ENCODE data around the gene FTSJ1.
"Not testable (repeated sequence)": the region's sequence is repeated elsewhere in the genome, so short reads cannot be mapped to it uniquely, and the experiment has no call there.

Gene FTSJ1, protein sequence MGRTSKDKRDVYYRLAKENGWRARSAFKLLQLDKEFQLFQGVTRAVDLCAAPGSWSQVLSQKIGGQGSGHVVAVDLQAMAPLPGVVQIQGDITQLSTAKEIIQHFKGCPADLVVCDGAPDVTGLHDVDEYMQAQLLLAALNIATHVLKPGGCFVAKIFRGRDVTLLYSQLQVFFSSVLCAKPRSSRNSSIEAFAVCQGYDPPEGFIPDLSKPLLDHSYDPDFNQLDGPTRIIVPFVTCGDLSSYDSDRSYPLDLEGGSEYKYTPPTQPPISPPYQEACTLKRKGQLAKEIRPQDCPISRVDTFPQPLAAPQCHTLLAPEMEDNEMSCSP

DNA sequence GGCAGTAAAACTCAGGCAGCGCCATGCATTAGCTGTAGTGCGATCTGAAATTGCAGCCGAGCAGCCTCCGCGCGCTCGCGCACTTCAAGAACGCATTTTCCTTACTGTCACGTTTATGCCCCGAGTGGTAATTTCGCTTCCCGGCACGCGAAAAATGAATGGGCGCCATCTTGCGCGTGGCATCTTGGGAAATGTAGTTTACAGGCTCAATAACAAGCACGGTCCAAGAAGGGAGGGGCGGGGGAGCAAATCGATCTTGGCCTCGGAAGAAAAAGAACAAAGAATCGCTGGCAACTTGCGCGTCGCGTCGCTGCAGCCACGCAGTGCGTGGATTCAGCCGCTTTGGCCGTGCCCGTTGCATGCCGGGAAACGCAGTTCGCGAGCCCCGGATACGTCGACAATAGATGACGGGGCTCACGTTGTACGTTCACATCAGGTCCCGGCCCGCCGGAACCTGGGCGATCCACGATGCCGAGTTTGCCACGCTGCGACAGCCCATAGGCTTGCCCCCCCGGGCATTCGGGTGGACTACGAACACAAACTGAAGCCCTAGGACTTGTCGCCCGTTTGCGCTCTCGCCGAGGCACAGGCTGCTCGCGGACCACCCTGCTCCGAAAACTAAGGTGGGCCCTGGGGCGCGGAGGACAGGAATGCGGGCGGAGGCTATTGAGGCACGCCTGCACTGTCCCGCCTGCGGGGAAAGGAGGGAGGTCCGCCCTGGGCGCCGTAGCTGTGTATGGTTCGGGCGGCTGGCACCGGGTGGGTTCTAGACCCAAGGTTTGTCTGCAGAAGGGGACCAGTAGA lies at the start of gene FTSJ1:
Gene FTSJ1, plus strand, starts transcription at position 426 of the 804 bp plus-strand sequence. CDS start 1,849 bp downstream, outside the sequence.
- no peak for FAIRE-seq

DNA sequence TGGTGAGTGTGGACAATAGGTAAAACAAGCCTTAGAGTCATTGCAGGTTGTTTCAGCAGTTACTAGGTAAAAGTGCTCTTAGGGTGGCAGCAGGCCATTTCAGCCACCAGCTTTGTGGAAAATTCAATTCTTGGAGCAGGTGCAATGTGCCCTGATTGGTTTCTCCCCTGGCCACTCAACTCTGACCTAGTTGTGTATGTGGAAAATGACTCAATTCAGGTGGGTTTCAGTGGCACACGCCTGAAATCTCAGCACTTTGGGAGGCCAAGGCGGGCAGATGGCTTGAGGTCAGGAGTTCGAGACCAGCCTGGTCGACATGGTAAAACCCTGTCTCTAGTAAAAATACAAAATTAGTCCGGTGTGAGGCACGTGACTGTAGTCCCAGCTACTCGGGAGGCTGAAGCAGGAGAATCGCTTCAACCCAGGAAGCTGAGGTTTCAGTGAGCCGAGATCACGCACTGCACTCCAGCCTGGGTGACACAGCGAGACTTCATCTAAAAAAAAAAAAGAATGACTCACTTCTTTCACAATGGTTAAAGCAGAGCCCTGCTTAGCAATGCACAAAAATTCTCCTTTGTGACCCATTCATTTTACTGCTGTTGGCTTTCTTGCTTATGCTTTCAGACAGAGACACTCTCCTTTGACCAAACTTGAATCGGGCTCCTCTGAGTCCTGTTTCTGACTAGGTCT lies 48.8 kb upstream of the FTSJ1 start:
- FAIRE-seq, result not testable (repeated sequence)

DNA sequence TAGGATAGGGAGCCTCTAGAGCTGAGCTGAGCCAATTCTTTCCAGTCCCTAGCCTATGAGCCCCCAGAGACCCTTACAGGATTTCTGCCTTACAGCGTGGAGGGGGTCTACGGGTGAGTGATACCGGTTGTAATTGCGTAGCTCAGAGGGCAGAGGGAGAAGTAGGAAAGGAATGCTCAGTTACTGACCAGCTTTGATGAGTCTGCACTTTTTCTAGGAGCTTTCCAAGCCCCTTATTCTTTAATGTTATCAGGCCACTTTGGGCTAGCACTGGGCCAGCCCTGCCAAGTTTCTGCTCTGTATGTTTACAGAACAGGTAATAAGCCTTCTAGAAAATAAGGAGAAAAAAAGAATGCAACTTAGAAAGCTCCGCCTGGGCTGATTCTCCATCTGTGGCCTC lies 46.4 kb upstream of the FTSJ1 start:
- not testable (repeated sequence) for FAIRE-seq

DNA sequence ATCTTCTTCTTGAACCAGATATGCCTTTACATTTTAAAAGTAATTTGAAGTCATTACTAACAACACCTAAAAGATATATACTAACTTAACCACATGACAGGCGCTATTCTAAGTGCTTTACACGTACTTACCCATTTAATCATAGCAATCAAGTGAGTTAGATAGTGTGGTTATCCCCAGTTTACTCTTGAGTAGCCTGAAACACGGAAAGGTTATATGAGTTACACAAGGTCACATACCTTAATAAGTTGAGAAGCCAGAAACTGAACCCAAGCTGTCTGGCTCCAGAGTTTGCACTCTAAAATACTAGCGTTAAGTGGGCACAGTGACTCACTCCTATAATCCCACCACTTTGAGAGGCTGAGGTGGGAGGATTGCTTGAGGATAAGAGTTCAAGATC lies 45.8 kb upstream of the FTSJ1 start:
- not testable (repeated sequence) for FAIRE-seq

DNA sequence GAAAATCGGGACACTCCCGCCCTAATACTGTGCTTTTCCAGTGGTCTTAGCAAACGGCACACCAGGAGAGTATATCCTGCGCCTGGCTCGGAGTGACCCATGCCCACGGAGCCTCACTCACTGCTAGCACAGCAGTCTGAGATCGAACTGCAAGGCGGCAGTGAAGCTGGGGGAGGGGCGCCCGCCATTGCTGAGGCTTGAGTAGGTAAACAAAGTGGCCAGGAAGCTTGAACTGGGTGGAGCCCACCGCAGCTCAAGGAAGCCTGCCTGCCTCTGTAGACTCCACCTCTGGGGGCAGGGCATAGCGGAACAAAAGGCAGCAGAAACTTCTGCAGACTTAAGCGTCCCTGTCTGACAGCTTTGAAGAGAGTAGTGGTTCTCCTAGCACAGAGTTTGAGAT lies 42.3 kb upstream of the FTSJ1 start:
- FAIRE-seq, result not testable (repeated sequence)

DNA sequence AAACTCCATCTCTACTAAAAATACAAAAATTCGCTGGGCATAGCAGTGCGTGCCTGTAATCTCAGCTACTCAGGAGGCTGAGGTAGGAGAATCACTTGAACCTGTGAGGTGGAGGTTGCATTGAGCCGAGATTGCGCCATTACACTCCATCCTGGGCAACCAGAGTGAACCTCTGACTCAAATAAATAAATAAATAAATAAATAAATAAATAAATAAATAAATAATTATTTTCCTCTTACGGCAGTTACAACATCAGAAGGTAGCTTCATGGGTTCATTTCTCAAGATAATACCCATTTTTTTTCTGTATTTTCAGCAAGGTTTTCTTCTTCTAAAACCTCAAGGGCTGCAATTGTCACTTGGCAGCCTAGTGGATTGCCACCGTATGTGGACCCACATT lies 28.8 kb upstream of the FTSJ1 start:
- FAIRE-seq, result not testable (repeated sequence)

DNA sequence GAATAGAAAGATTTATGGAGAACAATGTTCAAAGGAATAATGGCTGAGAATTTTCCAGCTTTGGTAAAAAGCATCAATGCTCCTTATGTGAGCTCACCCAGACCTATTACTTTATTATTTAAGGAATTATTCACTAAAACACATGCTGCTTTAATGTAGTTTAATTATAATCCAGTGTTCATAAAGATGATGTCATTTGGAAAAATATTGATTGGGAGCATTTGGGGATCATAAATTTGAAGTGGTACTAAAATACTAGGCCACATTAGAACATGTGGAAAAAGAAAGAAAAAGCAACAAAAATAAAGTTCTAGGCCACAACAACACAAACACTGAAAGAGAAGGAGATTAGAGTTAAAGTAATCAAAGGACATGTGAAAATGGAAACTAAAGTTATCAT lies 25.9 kb upstream of the FTSJ1 start:
- no peak for FAIRE-seq

DNA sequence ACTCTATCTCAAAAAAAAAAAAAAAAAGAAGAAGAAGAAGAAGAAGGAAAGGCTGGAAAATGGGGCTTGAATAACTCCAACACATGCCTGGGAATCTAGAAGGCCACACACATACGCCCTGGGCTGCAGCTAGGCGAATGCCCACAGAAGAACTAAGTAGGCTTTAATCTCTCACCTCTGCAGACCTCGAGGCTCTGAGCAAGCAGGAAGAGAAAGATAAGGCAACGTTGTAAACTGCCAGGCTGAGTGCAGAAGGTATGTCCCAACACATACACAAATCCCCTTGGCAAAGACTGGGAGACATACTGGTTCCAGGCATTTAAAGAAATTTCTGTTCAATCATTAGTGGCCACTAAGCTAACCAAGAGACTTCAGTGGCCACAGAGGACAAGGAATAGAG lies 24.3 kb upstream of the FTSJ1 start:
- no peak for FAIRE-seq

DNA sequence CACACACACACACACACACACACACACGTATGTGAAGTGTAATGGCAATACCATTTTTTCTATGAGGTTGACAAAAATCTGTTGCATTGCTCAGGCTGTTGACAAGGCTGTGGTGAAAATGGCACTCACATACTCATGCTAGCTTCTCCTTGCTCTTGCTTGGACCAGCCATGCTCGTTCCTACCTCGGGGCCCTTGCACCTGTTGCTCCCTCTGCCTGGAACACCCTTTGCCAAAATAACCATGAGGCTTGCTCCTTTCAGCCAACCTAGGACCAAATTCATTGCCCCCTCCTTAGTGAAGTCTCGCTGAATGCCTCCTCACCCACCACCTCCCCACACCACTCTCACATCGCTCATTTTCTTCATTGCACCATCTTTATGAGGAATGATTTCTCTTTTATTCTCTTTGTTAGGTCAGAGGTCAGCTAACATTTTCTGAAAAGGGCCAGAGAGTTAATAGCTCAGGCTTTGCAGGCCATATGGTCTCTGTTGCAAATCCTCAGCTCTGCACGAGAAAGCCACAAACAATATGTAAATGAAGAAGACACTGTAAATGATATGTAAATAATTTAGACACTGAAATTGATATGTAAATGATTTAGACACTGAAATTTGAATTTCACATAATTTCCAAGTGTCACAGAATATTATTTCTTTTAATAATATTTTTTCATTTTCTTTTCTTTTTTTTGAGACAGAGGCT lies 19.2 kb upstream of the FTSJ1 start:
- no peak for FAIRE-seq

DNA sequence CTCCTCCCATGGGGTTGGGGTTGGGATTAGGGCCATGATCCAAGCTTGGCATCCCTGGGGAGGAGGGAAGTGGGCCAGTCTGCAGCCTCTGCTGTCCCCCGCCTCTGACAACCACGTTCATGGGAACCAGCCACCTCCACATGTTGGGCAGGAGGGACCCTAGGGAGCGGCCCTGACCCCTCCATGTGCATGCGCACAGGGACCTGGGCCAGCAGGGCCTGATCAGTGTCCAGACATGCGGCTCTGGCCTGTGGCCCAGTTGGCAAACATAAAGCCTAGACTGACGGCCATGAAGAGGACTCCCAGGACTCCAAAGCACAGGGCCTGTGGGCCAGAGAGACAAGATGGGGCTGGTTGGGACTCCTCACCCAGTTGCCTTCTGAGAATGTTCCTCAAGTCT lies 17.3 kb upstream of the FTSJ1 start:
- no peak for FAIRE-seq

DNA sequence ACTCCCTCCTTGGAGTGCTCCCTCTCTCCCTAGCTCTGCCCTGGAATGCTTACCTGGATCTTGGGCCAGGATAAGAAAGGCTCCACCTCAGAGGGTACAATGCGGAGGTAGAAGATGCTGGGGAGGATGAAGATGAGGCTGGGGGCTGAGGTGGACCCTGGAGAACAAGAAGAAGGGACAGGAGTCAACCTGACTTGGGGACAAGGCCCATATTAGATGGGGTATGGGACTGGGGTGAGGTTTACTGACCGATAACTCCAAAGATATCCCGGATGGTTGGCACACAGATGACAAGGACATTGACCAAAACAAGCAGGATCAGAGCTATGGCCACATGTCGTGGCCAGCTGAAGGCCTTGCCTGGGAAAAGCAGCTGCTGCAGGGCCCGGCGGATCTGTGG lies 16.5 kb upstream of the FTSJ1 start:
- no peak for FAIRE-seq

DNA sequence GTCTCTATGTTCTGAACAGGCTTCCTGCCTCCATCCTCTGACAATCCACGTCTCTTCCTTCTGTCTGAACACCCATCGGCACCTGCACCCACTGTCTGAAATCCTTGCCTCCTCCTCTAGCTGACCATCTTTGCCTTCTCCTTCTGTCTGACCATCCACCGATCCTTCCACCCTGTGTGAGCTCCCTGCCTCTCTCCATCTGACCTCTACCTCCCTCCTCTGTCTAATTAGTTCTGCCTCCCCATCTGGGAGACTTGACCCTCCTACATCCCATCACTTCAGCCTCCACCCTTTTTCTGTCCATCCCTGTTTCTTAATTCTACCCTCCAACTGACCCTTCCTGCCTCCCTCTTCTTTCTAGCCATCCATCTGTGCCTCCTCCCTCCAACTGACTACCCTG lies 16.0 kb upstream of the FTSJ1 start:
- no peak for FAIRE-seq

DNA sequence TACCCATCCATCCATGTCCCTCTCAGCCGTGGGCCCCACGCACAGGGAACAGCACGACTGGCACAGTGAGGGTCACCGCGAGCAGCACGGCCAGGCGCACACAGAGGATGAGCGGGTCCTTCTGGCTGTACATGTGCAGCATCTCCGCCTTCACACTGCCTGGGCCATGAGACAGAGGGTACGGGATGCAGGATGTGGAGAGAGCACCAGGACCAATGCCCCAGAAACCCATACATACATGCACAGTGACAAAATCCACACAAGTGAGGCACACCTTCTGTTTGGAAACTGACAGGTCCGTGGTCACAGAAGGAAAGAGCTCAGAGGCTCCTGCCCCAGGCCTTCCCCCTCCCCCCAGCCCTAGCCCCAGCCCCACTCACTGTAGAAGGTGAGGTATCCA lies 15.4 kb upstream of the FTSJ1 start:
- no peak for FAIRE-seq

DNA sequence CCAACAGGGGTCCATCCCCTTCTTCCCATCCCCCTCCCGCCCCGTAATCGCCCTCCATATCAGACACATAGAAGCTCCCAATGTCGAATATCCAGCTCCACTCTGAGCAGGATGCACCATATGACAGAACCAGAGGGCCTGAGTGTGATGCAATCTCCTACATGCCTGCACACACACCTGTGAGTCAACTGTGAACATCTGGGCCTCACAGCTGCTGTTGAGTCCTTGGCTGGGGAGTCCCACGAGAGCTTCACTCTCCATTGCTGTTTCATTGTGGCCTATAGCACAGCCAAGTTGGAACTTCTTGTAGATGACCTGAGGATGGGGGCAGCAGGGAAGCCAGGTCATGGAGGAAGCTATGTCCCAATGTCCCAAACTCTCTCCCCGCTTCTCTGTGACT lies 14.2 kb upstream of the FTSJ1 start:
- FAIRE-seq, result no peak

DNA sequence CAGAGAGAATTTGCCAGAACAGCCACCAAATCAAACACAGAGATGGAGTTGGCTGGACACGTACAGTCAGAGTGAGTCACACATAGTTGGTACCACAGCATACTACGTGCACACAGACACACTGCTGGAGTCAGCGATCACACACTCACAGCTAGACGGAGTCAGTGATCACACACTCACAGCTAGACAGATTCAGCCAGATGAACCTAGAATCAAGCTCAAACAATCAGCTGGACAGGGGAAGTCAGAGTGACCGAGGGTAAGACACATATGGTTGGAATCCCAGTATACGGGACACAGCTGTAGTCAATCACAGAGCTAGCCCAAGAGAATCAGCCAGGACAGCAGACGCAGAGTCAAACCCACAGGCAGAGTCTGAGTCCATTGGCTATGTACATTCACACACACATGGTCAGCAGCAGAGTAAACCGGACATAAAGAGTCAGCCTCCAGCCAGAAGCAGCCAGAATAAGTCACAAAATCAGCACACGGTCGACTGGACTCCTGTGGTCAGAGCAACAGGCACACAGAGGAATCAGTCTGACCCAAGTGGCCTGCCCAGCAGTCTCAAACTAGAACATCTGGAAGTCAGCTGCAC lies 10.6 kb upstream of the FTSJ1 start:
- FAIRE-seq, result no peak

DNA sequence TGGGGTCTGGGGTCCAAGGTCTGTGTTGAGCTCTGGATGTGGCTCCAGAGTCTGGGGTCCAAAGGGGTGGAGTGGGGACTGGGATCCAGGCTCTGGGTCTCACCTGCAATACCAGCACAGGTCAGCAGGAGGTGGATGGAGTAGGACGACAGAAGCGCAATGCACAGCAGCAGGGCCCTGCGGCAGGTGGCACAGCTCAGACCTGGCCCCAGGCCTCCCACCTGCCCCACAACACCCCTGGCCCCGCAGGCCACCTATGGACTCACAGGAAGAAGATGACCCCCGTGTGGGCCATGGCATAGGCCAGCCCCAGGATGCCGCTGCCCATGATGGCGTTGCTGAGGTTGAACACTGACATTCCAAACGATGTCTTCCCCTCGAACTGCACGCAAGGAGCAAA lies 9.3 kb upstream of the FTSJ1 start:
- no peak for FAIRE-seq

DNA sequence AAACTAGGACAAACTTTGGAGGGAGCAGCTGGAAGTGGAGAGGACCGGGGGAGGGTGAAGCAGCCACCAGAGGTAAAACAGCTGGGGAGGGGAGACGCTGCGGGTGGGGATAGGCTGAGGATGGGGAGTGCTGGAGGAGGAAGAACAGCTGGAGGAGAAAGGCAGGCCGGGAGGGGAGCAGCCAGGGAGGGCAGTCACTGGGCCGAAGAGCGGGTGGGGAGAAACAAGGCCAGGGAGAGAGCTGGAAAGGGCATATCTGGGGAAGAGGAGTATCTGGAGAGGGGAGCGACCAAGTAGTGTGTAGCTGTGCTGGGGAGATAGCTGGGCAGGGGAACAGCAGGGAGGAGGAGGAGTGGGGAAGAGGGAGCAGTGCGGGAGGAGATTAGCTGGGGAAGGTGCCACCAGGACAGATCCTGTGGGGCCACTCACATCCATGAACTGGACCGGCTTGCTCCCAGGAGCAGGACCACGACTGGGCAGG lies 8.7 kb upstream of the FTSJ1 start:
- no peak for FAIRE-seq

DNA sequence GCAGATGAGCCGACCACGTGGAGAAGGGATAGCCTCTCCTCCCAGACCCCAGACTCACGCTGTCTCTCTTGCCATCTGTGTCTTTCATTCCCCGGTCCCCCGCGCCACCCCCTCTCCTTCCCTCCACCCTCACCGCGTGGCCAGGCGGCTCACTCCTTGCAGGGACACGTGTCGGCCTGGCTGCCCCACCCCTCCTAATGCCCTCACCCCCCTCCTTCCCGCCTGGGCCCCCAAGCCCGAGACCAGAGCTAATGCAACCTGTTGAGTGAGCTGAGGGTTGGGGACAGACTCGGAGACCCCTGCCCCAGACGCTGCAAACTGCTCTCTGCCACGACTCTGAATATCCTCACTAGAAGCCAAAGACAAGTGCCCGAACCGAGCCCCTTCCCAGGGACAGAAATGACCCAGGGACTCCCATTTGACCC lies 7.7 kb upstream of the FTSJ1 start:
- no peak for FAIRE-seq

DNA sequence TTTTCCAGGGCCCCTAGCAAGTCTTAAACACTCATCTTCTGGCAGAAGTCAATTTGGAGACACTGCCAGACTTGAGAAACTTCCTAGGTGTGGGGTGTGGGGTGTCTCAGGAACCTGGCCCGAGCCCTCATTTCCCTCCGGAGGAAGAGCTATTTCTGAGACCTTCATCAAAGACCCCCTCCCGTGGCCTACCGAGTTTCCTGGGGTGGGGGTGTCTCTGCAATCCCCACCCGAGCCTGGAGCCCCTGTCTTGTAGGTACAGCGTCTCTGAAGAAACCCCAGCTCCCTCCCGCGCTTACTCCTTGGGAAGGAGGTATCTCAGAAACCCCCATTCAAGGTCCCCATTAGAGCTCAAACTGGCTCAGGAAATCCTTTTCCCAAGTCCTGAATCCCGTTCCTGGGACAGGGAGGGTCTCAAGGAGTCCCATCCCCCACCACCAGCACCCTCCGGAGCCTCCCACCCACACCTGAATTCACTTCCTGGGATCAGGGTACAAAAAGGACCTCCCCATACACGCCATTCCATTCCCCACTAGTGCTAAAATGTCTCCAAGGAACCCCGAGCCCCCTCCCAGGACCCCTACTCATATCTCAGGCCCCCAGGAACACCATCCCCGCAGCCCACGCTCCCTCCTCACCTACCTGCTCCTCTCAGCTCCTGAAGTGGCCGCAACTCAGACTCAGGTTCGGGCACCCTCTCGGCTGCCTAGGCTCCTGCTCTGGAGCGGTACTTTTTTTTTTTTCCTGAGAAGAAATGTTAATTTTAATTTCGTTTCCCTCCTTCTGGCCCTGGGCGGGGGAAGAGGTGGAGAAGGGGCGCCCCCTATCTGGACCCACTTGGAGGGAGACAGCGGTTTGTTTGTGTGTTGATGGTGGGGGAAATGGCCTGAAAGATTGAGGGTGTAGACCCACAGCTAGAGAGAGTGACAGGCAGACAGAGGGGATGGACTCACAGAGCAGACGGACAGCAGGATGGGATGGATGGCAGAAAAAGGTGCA lies 7.0 kb upstream of the FTSJ1 start:
- FAIRE-seq, result no peak

DNA sequence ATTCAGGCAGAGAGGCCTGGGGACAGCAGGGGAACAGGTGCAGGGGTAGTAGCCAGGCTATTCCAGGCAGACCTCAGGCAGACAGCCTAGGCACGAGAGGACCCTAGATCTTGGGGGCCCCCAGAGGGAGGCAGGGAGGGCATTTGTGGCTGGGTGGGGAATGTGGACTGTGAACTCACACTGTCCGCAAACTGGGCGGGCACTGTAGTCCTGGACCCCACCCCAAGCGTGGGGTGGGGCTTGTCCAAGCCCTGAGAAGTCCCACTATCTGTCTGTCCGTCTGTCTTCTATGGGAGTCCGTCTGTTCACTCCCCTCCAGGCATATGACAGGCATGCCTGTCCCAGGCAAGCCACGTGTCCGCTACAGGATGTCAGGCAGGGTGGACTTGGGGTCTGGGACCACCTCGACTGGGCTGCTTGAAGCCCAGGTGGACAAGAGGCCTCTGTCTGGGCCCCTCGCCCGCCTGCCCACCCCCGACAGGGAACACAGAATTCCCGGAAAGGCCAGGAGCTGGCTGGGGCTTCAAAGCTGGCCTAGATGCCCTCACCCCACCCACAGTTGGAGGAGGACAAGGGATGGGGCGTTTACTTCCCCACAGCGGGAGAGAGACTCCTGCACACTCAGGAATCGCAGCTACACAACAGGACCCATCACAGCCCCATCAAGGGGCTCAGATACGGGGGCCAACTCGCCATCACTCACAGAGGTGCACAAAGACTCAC lies 5.7 kb upstream of the FTSJ1 start, which contains the start of gene SLC38A5:
Gene SLC38A5, minus strand, starts transcription at position 151 of the 723 bp plus-strand sequence. CDS start 2,336 bp downstream, outside the sequence.
- no peak for FAIRE-seq

DNA sequence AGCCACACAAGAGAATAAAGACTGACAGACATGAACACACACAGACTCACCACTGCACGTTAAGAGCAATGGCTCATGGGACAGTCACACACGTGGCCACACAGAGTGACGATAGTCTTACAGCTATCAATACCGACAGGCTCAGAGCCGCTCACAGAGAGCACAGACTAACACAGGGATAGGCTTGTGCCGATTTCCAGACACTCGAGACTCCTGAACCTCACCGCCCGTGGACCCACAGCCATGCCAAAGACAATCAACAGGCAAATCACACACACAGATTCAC lies 5.2 kb upstream of the FTSJ1 start:
- no peak for FAIRE-seq
